ENCODE data around the gene MT1X. TPM values are rescaled to one million over a fixed set of nuclear protein-coding genes. Genes with fewer than 3 reads are reported as not detected.
A peak's percentile ranks its signal among the peaks of the same experiment; 100 is the strongest.

The MT1X gene
- polyA plus RNA-seq (58.3 to 466 TPM (median 97.2 TPM) in 3 replicates), polyA minus RNA-seq (240 to 733 TPM (median 286 TPM) in 3 replicates)
- polyA plus RNA-seq (2011; ENCODE audit: low read depth) = 15.7 TPM
- 193 and 269 TPM in 2 replicates for polyA plus RNA-seq (2011; cell fraction: cytosol; rRNA removed)
- 90.9 and 130 TPM in 2 replicates for polyA plus RNA-seq (2011; cell fraction: nucleus; rRNA removed)
- 197 and 688 TPM in 2 replicates for polyA plus RNA-seq (2012; ENCODE audit: low replicate concordance)
- polyA minus RNA-seq (2011; cell fraction: cytosol; rRNA and poly(A)+ RNA removed) = 355 TPM
- polyA minus RNA-seq (2011; cell fraction: nucleus; rRNA and poly(A)+ RNA removed) = 54.5 and 55.9 TPM in 2 replicates

GRCh38 chr16:56681939-56682702 lies at the start of gene MT1X:
TSS of gene MT1X (plus strand) at chr16:56682470. CDS start at chr16:56682541, 71 bp downstream.
- Histone ChIP-seq H3K27ac (ENCODE audit: control insufficient read depth, insufficient read depth, low read length) (peak within 1 kb of the TSS; percentile 75), H3K4me3 (ENCODE audit: control insufficient read depth in 2 of 3, extremely low read depth in 1 of 3, insufficient read depth in 2 of 3, low read depth in 1 of 3, low read length in 3 of 3) (peak within 1 kb of the TSS; percentile 55 to 91 (median 80)), H4K20me1 (ENCODE audit: control insufficient read depth, extremely low read depth, insufficient read depth, low read length) (no peaks in the 10 kb centered on the region), H3K9me3 (ENCODE audit: control insufficient read depth, low read depth, low read length) (peaks cover 1% of the 10 kb centered on the region), H3K79me2 (ENCODE audit: control insufficient read depth, insufficient read depth, low read length) (peaks cover 4% of the 10 kb centered on the region), H3K9me1 (ENCODE audit: control insufficient read depth, extremely low read depth, insufficient read depth, low read length) (no peaks in the 10 kb centered on the region), H2AFZ (ENCODE audit: control insufficient read depth, low read length) (peak within 1 kb of the TSS; percentile 93), H3K9ac (ENCODE audit: control insufficient read depth, extremely low read depth, insufficient read depth, low read length) (peak within 1 kb of the TSS; percentile 84), H3K36me3 (ENCODE audit: control insufficient read depth in 2 of 2, extremely low read depth in 1 of 2, insufficient read depth in 2 of 2, low read length in 2 of 2) (peaks cover 0 to 3% of the 10 kb centered on the region in 2 experiments), H3K4me2 (ENCODE audit: control insufficient read depth, extremely low read depth, insufficient read depth, low read depth, low read length) (peak within 1 kb of the TSS; percentile 100), H3K4me1 (ENCODE audit: control insufficient read depth, extremely low read depth, insufficient read depth, low read length) (peaks cover 33% of the 10 kb centered on the region), H3K27me3 (ENCODE audit: control insufficient read depth, extremely low read depth, insufficient read depth, low read length) (no peaks in the 10 kb centered on the region)
- dilution Hi-C loops (cut with MboI; ENCODE audit: extremely low pct_ligation_motif_present, low sequenced_read_pairs) = no loop called here
- no peak for FAIRE-seq
- no peak for TF ChIP-seq EZH2 (IDR thresholded peaks at IDR 0.05; ENCODE audit: low read length)
- TF ChIP-seq CTCF (optimal IDR thresholded peaks at IDR 0.05 in 1 of 3, IDR thresholded peaks at IDR 0.05 in 1 of 3, conservative IDR thresholded peaks at IDR 0.05 in 1 of 3; ENCODE audit: extremely low read depth in 1 of 3, insufficient read depth in 2 of 3, low read length in 3 of 3) = no peak
- DNase-seq (ENCODE audit: low read depth, low spot score) = peak; percentile 41

GRCh38 chr16:56632848-56633365 lies 49.4 kb upstream of the MT1X start:
- no peak overlapping the region for H3K4me2 ChIP-seq (ENCODE audit: control insufficient read depth, extremely low read depth, insufficient read depth, low read depth, low read length)
- dilution Hi-C loops (cut with MboI; ENCODE audit: extremely low pct_ligation_motif_present, low sequenced_read_pairs) = no loop called here
- H3K79me2 ChIP-seq (ENCODE audit: control insufficient read depth, insufficient read depth, low read length) = no peaks in the 10 kb centered on the region
- H3K27me3 ChIP-seq (ENCODE audit: control insufficient read depth, extremely low read depth, insufficient read depth, low read length) = peaks cover 46% of the 10 kb centered on the region
- DNase-seq (ENCODE audit: low read depth, low spot score) = no peak
- H3K9ac ChIP-seq (ENCODE audit: control insufficient read depth, extremely low read depth, insufficient read depth, low read length) = no peak overlapping the region
- H3K4me1 ChIP-seq (ENCODE audit: control insufficient read depth, extremely low read depth, insufficient read depth, low read length) = peaks cover 4% of the 10 kb centered on the region
- TF ChIP-seq CTCF (optimal IDR thresholded peaks at IDR 0.05 in 1 of 3, IDR thresholded peaks at IDR 0.05 in 1 of 3, conservative IDR thresholded peaks at IDR 0.05 in 1 of 3; ENCODE audit: extremely low read depth in 1 of 3, insufficient read depth in 2 of 3, low read length in 3 of 3) (no peak), EZH2 (IDR thresholded peaks at IDR 0.05; ENCODE audit: low read length) (peak; percentile 49)
- no peak overlapping the region for H3K4me3 ChIP-seq (ENCODE audit: control insufficient read depth in 2 of 3, extremely low read depth in 1 of 3, insufficient read depth in 2 of 3, low read depth in 1 of 3, low read length in 3 of 3)
- no peak for FAIRE-seq
- no peaks in the 10 kb centered on the region for H3K9me1 ChIP-seq (ENCODE audit: control insufficient read depth, extremely low read depth, insufficient read depth, low read length)
- no peak overlapping the region for H3K27ac ChIP-seq (ENCODE audit: control insufficient read depth, insufficient read depth, low read length)
- H4K20me1 ChIP-seq (ENCODE audit: control insufficient read depth, extremely low read depth, insufficient read depth, low read length) = peaks cover 3% of the 10 kb centered on the region
- no peak overlapping the region for H2AFZ ChIP-seq (ENCODE audit: control insufficient read depth, low read length)
- H3K36me3 ChIP-seq (ENCODE audit: control insufficient read depth in 2 of 2, extremely low read depth in 1 of 2, insufficient read depth in 2 of 2, low read length in 2 of 2) = no peaks in the 10 kb centered on the region
- H3K9me3 ChIP-seq (ENCODE audit: control insufficient read depth, low read depth, low read length) = no peaks in the 10 kb centered on the region
